ENCODE measurements around the gene PTDSS2. TPM values are rescaled to one million over a fixed set of nuclear protein-coding genes. Genes with fewer than 3 reads are reported as not detected.

Gene PTDSS2
- total RNA-seq, 2 donors from 2014 or later: 26.8 to 32.5 TPM

DNA sequence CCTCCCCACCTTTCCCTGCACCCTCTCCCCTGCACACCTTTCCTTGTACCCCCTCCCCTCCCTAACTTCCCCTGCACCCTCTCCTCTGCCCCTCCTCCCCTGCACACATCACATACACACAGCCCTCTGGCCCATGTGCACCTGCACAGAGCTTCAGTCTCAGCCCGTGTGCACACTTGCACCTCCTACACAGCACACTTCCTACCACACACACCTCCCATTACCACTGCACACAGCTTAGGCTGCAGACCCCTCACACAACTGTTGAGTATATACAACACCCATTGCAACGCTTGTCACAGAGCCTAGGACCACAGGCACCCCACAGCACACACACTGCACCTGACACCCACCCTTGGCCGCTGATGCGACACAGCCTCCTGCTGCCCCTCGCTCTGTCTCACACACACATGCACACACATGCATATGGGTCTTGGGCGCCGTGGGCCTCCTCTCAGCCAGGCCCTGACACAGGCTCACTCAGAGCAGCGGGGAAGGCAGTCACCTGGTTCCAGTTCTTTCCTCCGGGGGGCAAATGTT lies 35.7 kb upstream of the PTDSS2 start:
- DNase-seq (ENCODE audit: low spot score): no peak
- H3K36me3 ChIP-seq: no peaks in the 10 kb centered on the region
- peaks cover 0 to 31% of the 10 kb centered on the region in 2 donors for H3K4me1 ChIP-seq
- H3K27ac ChIP-seq: peak overlapping the region in 1 of 2 donors; percentile 26
- peak overlapping the region; percentile 23 to 57 for H3K4me3 ChIP-seq
- no peaks in the 10 kb centered on the region for H3K9me3 ChIP-seq
- no peak for TF ChIP-seq CTCF (IDR thresholded peaks at IDR 0.05)
- H3K27me3 ChIP-seq: peaks cover 0 to 3% of the 10 kb centered on the region in 2 donors

DNA sequence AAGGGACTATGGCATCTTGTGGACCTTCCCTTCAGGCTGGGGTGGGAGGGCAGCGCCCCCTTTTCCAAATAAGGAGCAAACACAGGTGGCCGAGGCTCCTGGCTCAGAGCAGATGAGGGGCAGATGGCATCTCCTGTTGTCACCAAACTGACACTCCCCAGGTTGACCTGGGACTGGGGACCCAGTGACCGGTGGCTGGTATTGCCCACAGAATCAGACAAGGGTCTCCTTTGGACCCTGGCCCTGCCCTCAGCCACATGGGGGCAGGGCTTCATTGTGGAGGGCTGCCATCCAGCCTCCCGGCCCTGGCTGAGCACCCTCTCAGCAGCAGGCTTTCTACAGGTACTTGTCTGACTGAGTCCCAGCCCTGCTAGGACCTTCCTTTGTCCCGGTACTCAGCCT lies 34.4 kb upstream of the PTDSS2 start:
- H3K36me3 ChIP-seq: no peaks in the 10 kb centered on the region
- H3K27me3 ChIP-seq: peaks cover 0 to 3% of the 10 kb centered on the region in 2 donors
- DNase-seq (ENCODE audit: low spot score): no peak
- peak overlapping the region; percentile 73 to 75 for H3K27ac ChIP-seq
- no peak for TF ChIP-seq CTCF (IDR thresholded peaks at IDR 0.05)
- H3K4me3 ChIP-seq: peak overlapping the region; percentile 30 to 57
- H3K9me3 ChIP-seq: no peaks in the 10 kb centered on the region
- H3K4me1 ChIP-seq: peaks cover 0 to 31% of the 10 kb centered on the region in 2 donors

- TF ChIP-seq CTCF (IDR thresholded peaks at IDR 0.05): no peak
- DNase-seq (ENCODE audit: low spot score): no peak
- Histone ChIP-seq H3K9me3 (no peaks in the 10 kb centered on the region), H3K27ac (peak overlapping the region; percentile 73 to 75), H3K4me3 (peak overlapping the region; percentile 30 to 57), H3K4me1 (peaks cover 0 to 31% of the 10 kb centered on the region in 2 donors), H3K27me3 (peaks cover 0 to 3% of the 10 kb centered on the region in 2 donors), H3K36me3 (no peaks in the 10 kb centered on the region)
These were observed 33.9 kb upstream of the PTDSS2 start for GRCh38 chr11:416051-416756.

DNA sequence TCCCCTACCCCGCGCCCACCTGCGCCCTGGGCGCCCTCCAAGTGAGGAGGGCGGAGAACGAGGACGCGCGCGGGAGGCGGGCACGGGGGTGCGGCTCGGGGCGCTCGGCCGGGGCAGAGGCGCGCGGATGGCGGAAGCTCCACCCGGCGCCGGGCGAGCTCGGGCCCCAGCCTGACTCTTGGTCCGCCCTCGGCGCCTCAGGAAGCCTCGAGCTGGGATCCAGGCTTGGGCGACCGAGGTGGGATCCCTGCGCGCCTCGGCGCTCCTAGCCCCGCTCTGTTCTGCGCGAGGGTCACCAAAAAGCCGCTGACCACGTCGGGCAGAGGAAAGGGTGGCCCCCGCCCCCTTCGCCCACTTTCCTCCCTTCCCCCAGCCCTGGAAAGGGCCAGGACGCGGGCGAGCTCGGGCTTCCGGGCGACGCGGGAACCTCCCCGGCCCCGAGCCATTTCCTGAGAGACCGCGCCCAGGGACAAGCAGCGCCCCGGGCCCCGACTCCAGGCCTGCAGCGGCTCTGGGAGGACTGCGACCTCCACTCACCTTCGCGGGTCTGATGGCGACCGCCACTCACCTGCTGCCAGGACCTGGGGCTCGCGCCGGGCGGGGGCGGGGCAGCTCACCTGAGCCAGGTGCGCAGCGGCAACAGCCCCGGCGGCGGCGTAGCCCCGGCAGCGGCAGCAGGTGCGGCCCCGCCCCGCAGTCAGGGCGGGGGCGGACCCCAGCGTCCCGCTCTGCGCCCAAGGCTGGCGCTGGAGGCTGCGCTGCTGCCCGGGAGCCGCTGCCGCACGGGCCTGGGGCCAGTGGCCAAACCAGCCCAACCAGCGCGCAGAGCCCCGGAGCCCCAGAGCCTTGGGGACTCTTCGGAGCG lies 33.1 kb upstream of the PTDSS2 start:
- peak overlapping the region; percentile 73 to 75 for H3K27ac ChIP-seq
- peaks cover 0 to 3% of the 10 kb centered on the region in 2 donors for H3K27me3 ChIP-seq
- peak overlapping the region; percentile 30 to 57 for H3K4me3 ChIP-seq
- TF ChIP-seq CTCF (IDR thresholded peaks at IDR 0.05): no peak
- no peak for DNase-seq (ENCODE audit: low spot score)
- peaks cover 0 to 31% of the 10 kb centered on the region in 2 donors for H3K4me1 ChIP-seq
- no peaks in the 10 kb centered on the region for H3K36me3 ChIP-seq
- H3K9me3 ChIP-seq: no peaks in the 10 kb centered on the region

- Histone ChIP-seq H3K9me3 (no peaks in the 10 kb centered on the region), H3K27ac (peak overlapping the region in 1 of 2 donors; percentile 73), H3K27me3 (peaks cover 0 to 3% of the 10 kb centered on the region in 2 donors), H3K4me1 (peaks cover 0 to 31% of the 10 kb centered on the region in 2 donors), H3K4me3 (peak overlapping the region; percentile 30 to 57), H3K36me3 (no peaks in the 10 kb centered on the region)
- TF ChIP-seq CTCF (IDR thresholded peaks at IDR 0.05): no peak
- no peak for DNase-seq (ENCODE audit: low spot score)
These were observed 32.3 kb upstream of the PTDSS2 start for GRCh38 chr11:417652-418342.

All from right atrium auricular region (tissue), 2 donors.